DND-41 (cell line): ENCODE data around the gene SLC39A2.
"Not testable (repeated sequence)": the region's sequence is repeated elsewhere in the genome, so short reads cannot be mapped to it uniquely, and the experiment has no call there.

Source experiments
- ATAC-seq: fragments of 200-7000 bp; cut with Tn5 transposase; 3 replicates; pipeline ENCODE4 v1.9.1; 2021; ENCODE audit warnings: low read depth; ENCODE audit not compliant: insufficient read depth
- DNase-seq: peaks from one replicate; pipeline ENCODE4 v3.0.0-alpha.2; 2020
- H2AFZ ChIP-seq: 2 replicates; pipeline ENCODE4 v1.6.0; 2012; ENCODE audit warnings: low read depth, low read length
- H3K27ac ChIP-seq: 2 replicates; pipeline ENCODE4 v1.5.1; 2012; ENCODE audit warnings: low read length, inconsistent platforms
- H3K27me3 ChIP-seq: fragments of 200-600 bp; sonication (generic); 2 replicates; pipeline ENCODE4 v1.6.0; 2012; ENCODE audit warnings: low read length, mild to moderate bottlenecking, inconsistent platforms; ENCODE audit not compliant: insufficient read depth, poor library complexity
- H3K36me3 ChIP-seq: 2 replicates; pipeline ENCODE4 v1.5.1; 2012; ENCODE audit warnings: low read length, inconsistent platforms; ENCODE audit not compliant: insufficient read depth
- H3K4me1 ChIP-seq: 2 replicates; pipeline ENCODE4 v1.5.1; 2012; ENCODE audit warnings: mild to moderate bottlenecking, low read length; ENCODE audit not compliant: insufficient read depth
- H3K4me2 ChIP-seq: 2 replicates; pipeline ENCODE4 v1.6.0; 2012; ENCODE audit warnings: mild to moderate bottlenecking, moderate library complexity, low read length, inconsistent platforms; ENCODE audit not compliant: insufficient read depth
- H3K4me3 ChIP-seq, 2 experiments: fragments of 200-600 bp in 1 of 2; shearing (Covaris generic) in 1 of 2; 2 replicates each; pipeline ENCODE4 v1.5.1; 2012 to 2016; ENCODE audit warnings: inconsistent platforms in 2 of 2, low read length in 2 of 2, mild to moderate bottlenecking in 2 of 2, low read depth in 1 of 2, moderate library complexity in 1 of 2
- H3K79me2 ChIP-seq: 2 replicates; pipeline ENCODE4 v1.6.0; 2012; ENCODE audit warnings: low read length, inconsistent platforms; ENCODE audit not compliant: insufficient read depth
- H3K9ac ChIP-seq: 2 replicates; pipeline ENCODE4 v1.6.0; 2012; ENCODE audit warnings: low read depth, mild to moderate bottlenecking, inconsistent platforms, low read length, moderate library complexity
- H3K9me3 ChIP-seq: 2 replicates; pipeline ENCODE4 v1.5.1; 2012; ENCODE audit warnings: low read length, moderate library complexity, mild to moderate bottlenecking, inconsistent platforms; ENCODE audit not compliant: insufficient read depth, severe bottlenecking
- H4K20me1 ChIP-seq: 2 replicates; pipeline ENCODE4 v1.6.0; 2012; ENCODE audit warnings: low read length; ENCODE audit not compliant: insufficient read depth
- EZH2 ChIP-seq: IDR thresholded peaks from 3 replicates; pipeline ENCODE4 v1.6.1; 2012; ENCODE audit warnings: borderline replicate concordance, low read depth, mild to moderate bottlenecking, moderate library complexity, low read length, inconsistent platforms; ENCODE audit not compliant: severe bottlenecking
- TF ChIP-seq, protein P1 (sequence below): IDR thresholded peaks from 2 replicates; pipeline ENCODE4 v1.5.1; 2012; ENCODE audit warnings: borderline replicate concordance, low read length, moderate library complexity, mild to moderate bottlenecking; ENCODE audit not compliant: poor library complexity, severe bottlenecking; ENCODE audit errors: extremely low read depth

Gene SLC39A2

DNA sequence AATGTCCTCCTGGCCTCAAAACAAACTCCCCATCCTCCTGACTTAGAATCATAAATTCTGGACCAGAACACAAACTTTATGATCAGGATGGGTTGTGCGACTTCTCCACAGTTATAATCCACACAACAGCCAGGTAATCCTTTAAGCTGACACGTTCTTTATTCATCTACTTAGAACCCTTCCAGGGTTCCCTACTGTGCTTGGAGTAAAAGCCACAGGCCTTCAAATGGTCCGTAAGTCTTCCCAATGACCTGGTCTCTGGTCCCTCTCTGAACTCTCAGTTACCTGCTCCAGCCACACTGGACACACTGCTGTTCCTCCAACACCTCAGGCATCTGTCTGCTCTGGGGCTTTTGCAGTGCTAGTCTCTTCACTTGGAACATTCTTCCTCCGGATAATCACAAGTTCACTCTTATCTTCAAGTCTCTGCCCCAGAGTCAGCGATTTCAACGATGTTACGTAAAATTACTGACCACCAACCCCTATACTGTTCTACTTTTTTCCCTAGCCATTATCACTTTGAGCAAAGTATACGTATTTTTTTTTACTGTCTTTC is 41.4 kb downstream of the SLC39A2 start:
- TF ChIP-seq, protein P1, sequence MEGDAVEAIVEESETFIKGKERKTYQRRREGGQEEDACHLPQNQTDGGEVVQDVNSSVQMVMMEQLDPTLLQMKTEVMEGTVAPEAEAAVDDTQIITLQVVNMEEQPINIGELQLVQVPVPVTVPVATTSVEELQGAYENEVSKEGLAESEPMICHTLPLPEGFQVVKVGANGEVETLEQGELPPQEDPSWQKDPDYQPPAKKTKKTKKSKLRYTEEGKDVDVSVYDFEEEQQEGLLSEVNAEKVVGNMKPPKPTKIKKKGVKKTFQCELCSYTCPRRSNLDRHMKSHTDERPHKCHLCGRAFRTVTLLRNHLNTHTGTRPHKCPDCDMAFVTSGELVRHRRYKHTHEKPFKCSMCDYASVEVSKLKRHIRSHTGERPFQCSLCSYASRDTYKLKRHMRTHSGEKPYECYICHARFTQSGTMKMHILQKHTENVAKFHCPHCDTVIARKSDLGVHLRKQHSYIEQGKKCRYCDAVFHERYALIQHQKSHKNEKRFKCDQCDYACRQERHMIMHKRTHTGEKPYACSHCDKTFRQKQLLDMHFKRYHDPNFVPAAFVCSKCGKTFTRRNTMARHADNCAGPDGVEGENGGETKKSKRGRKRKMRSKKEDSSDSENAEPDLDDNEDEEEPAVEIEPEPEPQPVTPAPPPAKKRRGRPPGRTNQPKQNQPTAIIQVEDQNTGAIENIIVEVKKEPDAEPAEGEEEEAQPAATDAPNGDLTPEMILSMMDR = no peak
- TF ChIP-seq EZH2 = no peak
- Histone ChIP-seq H3K27ac (no peak overlapping the region), H3K9ac (no peak overlapping the region), H3K79me2 (no peaks in the 10 kb centered on the region), H4K20me1 (no peaks in the 10 kb centered on the region), H3K4me2 (no peak overlapping the region), H3K36me3 (no peaks in the 10 kb centered on the region), H3K9me3 (no peaks in the 10 kb centered on the region), H3K4me3 (no peak overlapping the region), H3K27me3 (peaks cover 6% of the 10 kb centered on the region), H2AFZ (no peak overlapping the region), H3K4me1 (0 out of 2 replicates have a peak, but pooled peaks cover 6% of the 10 kb centered on the region)
- ATAC-seq (no peak), DNase-seq (no peak)

DNA sequence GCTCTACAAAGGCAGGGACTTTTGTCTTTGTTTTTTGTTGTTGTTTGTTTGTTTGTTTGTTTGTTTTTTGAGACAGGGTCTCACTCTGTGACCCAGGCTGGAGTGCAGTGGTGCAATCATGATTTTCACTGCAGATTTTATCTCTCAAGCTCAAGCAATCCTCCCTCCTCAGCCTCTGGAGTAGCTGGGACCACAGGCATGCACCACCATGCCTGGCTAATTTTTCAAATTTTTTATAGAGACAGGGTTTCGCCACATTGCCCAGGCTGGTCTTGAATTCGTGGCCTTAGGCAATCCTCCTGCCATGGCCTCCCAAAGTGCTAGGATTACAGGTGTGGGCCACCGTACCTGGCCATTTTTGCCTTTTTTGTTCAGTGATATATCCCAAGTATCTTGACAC is 41.8 kb downstream of the SLC39A2 start:
- H3K79me2 ChIP-seq, H3K9ac ChIP-seq, H3K27me3 ChIP-seq, H3K4me2 ChIP-seq, DNase-seq, H3K36me3 ChIP-seq, H3K27ac ChIP-seq, H3K4me3 ChIP-seq, ATAC-seq, H3K4me1 ChIP-seq, H4K20me1 ChIP-seq, H2AFZ ChIP-seq, H3K9me3 ChIP-seq: not testable (repeated sequence)

DNA sequence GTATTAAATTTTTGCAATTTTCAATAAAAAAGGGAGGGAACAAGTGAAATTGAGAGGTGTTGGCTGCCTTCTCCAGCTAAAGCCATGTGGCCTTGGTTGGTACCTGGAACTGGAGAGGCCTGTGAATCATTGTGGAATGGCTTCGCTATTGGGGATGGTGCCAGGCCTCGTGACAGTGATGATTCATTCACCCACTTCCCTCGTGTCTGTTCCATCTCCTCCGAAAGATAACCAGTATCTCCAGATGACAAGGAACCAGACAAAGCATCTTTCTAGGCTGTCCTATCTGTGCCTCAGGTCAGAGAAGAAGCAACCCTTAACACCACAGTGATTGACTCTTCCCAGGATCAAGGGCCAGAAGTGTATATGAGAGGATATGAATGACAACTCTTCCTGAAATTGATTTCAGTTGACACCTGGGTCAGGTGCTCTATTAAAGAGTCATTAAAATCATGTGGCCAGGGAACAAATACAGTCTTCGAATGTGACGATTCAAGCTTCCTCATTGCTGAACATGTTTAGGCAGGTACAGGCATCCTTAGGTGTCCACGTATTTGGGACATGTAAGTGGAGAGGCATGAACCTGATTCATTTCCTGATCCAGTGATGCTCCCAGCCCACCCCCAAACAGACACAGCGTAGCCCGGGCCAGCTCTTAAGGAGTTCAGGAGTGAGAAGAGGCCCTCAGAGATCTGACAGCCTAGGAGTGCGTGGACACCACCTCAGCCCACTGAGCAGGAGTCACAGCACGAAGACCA is 42.8 kb downstream of the SLC39A2 start, which contains the start of gene RNASE7:
TSS of gene RNASE7 (plus strand) at position 687 of the 758 bp plus-strand sequence. CDS start 631 bp downstream, outside the sequence.
- no peak for ATAC-seq
- Histone ChIP-seq H3K4me2 (no peak within 1 kb of the TSS), H2AFZ (no peak within 1 kb of the TSS), H3K4me1 (0 out of 2 replicates have a peak, but pooled peaks cover 6% of the 10 kb centered on the region), H3K27ac (no peak within 1 kb of the TSS), H3K4me3 (no peak within 1 kb of the TSS), H4K20me1 (no peaks in the 10 kb centered on the region), H3K9ac (no peak within 1 kb of the TSS), H3K27me3 (peaks cover 13% of the 10 kb centered on the region), H3K79me2 (no peaks in the 10 kb centered on the region), H3K36me3 (no peaks in the 10 kb centered on the region), H3K9me3 (no peaks in the 10 kb centered on the region)
- no peak for DNase-seq
- TF ChIP-seq, protein P1 = no peak
- TF ChIP-seq EZH2 = no peak

DNA sequence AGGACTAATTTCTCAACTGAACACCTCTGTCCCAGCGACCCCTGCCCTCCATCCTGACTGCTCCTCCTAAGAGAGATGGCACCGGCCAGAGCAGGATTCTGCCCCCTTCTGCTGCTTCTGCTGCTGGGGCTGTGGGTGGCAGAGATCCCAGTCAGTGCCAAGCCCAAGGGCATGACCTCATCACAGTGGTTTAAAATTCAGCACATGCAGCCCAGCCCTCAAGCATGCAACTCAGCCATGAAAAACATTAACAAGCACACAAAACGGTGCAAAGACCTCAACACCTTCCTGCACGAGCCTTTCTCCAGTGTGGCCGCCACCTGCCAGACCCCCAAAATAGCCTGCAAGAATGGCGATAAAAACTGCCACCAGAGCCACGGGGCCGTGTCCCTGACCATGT is 43.8 kb downstream of the SLC39A2 start:
- no peak for DNase-seq
- no peak overlapping the region for H3K4me2 ChIP-seq

More for the DNA sequence above, 43.8 kb downstream of the SLC39A2 start:
- Histone ChIP-seq H3K4me3 (no peak overlapping the region), H3K79me2 (no peaks in the 10 kb centered on the region), H2AFZ (no peak overlapping the region), H3K36me3 (no peaks in the 10 kb centered on the region), H3K27ac (no peak overlapping the region), H3K9ac (no peak overlapping the region), H3K27me3 (peaks cover 19% of the 10 kb centered on the region), H4K20me1 (no peaks in the 10 kb centered on the region), H3K9me3 (no peaks in the 10 kb centered on the region), H3K4me1 (0 out of 2 replicates have a peak, but pooled peaks cover 6% of the 10 kb centered on the region)
- no peak for ATAC-seq
- TF ChIP-seq, protein P1 = no peak
- TF ChIP-seq EZH2 = no peak
